Measurements from ENCODE around the gene SLC39A11. TPM values are rescaled to one million over a fixed set of nuclear protein-coding genes. Genes with fewer than 3 reads are reported as not detected.

SLC39A11 gene
- total and polyA plus RNA-seq, 5 donors from 2014 or later: 9.3 to 32.2 (median 11.9) TPM

- Histone ChIP-seq H3K27ac (ENCODE audit: insufficient read depth, low read length, poor library complexity, severe bottlenecking) (no peak overlapping the region), H3K4me1 (ENCODE audit: control insufficient read depth, insufficient read depth, low read length, poor library complexity, severe bottlenecking) (no peaks in the 10 kb centered on the region), H3K4me3 (ENCODE audit: low read depth, low read length) (no peak overlapping the region), H3K9me3 (ENCODE audit: control insufficient read depth in 2 of 2, low read length in 2 of 2) (no peaks in the 10 kb centered on the region), H3K36me3 (ENCODE audit: control insufficient read depth, insufficient read depth, low read length) (no peaks in the 10 kb centered on the region), H3K27me3 (ENCODE audit: control insufficient read depth, insufficient read depth, low read length) (no peaks in the 10 kb centered on the region)
- Mint-ChIP-seq H3K4me1 (no peaks in the 10 kb centered on the region), H3K9me3 (peaks cover 0 to 2% (median 0%) of the 10 kb centered on the region in 7 donors), H3K36me3 (no peaks in the 10 kb centered on the region), H3K27me3 (peaks cover 7% of the 10 kb centered on the region), H3K4me3 (no peak overlapping the region), H3K27ac (no peak overlapping the region)
- DNase-seq: no peak
- no peak for ATAC-seq (ENCODE audit: low read depth in 2 of 2)
These were observed 12.9 kb upstream of the SLC39A11 start for GRCh38 chr17:73105431-73105830.

GRCh38 chr17:73104450-73104849, 12.0 kb upstream of the SLC39A11 start:
- ATAC-seq (ENCODE audit: low read depth in 2 of 2) (no peak), DNase-seq (no peak)
- H3K27me3 Mint-ChIP-seq: peaks cover 7% of the 10 kb centered on the region
- no peaks in the 10 kb centered on the region for H3K27me3 ChIP-seq (ENCODE audit: control insufficient read depth, insufficient read depth, low read length)
- no peaks in the 10 kb centered on the region for H3K9me3 ChIP-seq (ENCODE audit: control insufficient read depth in 2 of 2, low read length in 2 of 2)
- no peaks in the 10 kb centered on the region for H3K4me1 ChIP-seq (ENCODE audit: control insufficient read depth, insufficient read depth, low read length, poor library complexity, severe bottlenecking)
- H3K36me3 ChIP-seq (ENCODE audit: control insufficient read depth, insufficient read depth, low read length): no peaks in the 10 kb centered on the region
- H3K36me3 Mint-ChIP-seq: no peaks in the 10 kb centered on the region
- no peaks in the 10 kb centered on the region for H3K4me1 Mint-ChIP-seq
- H3K27ac Mint-ChIP-seq: no peak overlapping the region
- no peak overlapping the region for H3K27ac ChIP-seq (ENCODE audit: insufficient read depth, low read length, poor library complexity, severe bottlenecking)
- no peak overlapping the region for H3K4me3 Mint-ChIP-seq
- H3K9me3 Mint-ChIP-seq: peaks cover 0 to 2% (median 0%) of the 10 kb centered on the region in 7 donors
- no peak overlapping the region for H3K4me3 ChIP-seq (ENCODE audit: low read depth, low read length)

GRCh38 chr17:73103641-73104335, 11.3 kb upstream of the SLC39A11 start:
- peaks cover 7% of the 10 kb centered on the region for H3K27me3 Mint-ChIP-seq
- no peak for DNase-seq
- no peak overlapping the region for H3K27ac Mint-ChIP-seq
- H3K36me3 ChIP-seq (ENCODE audit: control insufficient read depth, insufficient read depth, low read length): no peaks in the 10 kb centered on the region
- no peaks in the 10 kb centered on the region for H3K9me3 ChIP-seq (ENCODE audit: control insufficient read depth in 2 of 2, low read length in 2 of 2)
- no peak overlapping the region for H3K27ac ChIP-seq (ENCODE audit: insufficient read depth, low read length, poor library complexity, severe bottlenecking)
- no peaks in the 10 kb centered on the region for H3K4me1 ChIP-seq (ENCODE audit: control insufficient read depth, insufficient read depth, low read length, poor library complexity, severe bottlenecking)
- no peak for ATAC-seq (ENCODE audit: low read depth in 2 of 2)
- no peaks in the 10 kb centered on the region for H3K27me3 ChIP-seq (ENCODE audit: control insufficient read depth, insufficient read depth, low read length)
- H3K4me1 Mint-ChIP-seq: no peaks in the 10 kb centered on the region
- peaks cover 0 to 2% (median 0%) of the 10 kb centered on the region in 7 donors for H3K9me3 Mint-ChIP-seq
- no peak overlapping the region for H3K4me3 Mint-ChIP-seq
- H3K4me3 ChIP-seq (ENCODE audit: low read depth, low read length): no peak overlapping the region
- H3K36me3 Mint-ChIP-seq: no peaks in the 10 kb centered on the region

GRCh38 chr17:73101031-73101430, 8.5 kb upstream of the SLC39A11 start:
- H3K4me3 ChIP-seq (ENCODE audit: low read depth, low read length): no peak overlapping the region
- H3K27ac ChIP-seq (ENCODE audit: insufficient read depth, low read length, poor library complexity, severe bottlenecking): no peak overlapping the region
- Mint-ChIP-seq H3K27ac (no peak overlapping the region), H3K4me3 (no peak overlapping the region), H3K36me3 (no peaks in the 10 kb centered on the region), H3K27me3 (peaks cover 22% of the 10 kb centered on the region), H3K9me3 (peaks cover 0 to 3% (median 0%) of the 10 kb centered on the region in 7 donors), H3K4me1 (no peaks in the 10 kb centered on the region)
- no peaks in the 10 kb centered on the region for H3K27me3 ChIP-seq (ENCODE audit: control insufficient read depth, insufficient read depth, low read length)
- DNase-seq: no peak
- no peaks in the 10 kb centered on the region for H3K36me3 ChIP-seq (ENCODE audit: control insufficient read depth, insufficient read depth, low read length)
- no peaks in the 10 kb centered on the region for H3K9me3 ChIP-seq (ENCODE audit: control insufficient read depth in 2 of 2, low read length in 2 of 2)
- no peak for ATAC-seq (ENCODE audit: low read depth in 2 of 2)
- no peaks in the 10 kb centered on the region for H3K4me1 ChIP-seq (ENCODE audit: control insufficient read depth, insufficient read depth, low read length, poor library complexity, severe bottlenecking)

- no peak overlapping the region for H3K4me3 ChIP-seq (ENCODE audit: low read depth, low read length)
- Mint-ChIP-seq H3K27ac (no peak overlapping the region), H3K9me3 (peaks cover 0 to 3% (median 0%) of the 10 kb centered on the region in 7 donors), H3K36me3 (no peaks in the 10 kb centered on the region), H3K4me1 (peaks cover 0 to 5% (median 0%) of the 10 kb centered on the region in 4 donors), H3K27me3 (peaks cover 29% of the 10 kb centered on the region), H3K4me3 (no peak overlapping the region)
- H3K27me3 ChIP-seq (ENCODE audit: control insufficient read depth, insufficient read depth, low read length): no peaks in the 10 kb centered on the region
- no peak overlapping the region for H3K27ac ChIP-seq (ENCODE audit: insufficient read depth, low read length, poor library complexity, severe bottlenecking)
- H3K4me1 ChIP-seq (ENCODE audit: control insufficient read depth, insufficient read depth, low read length, poor library complexity, severe bottlenecking): no peaks in the 10 kb centered on the region
- H3K9me3 ChIP-seq (ENCODE audit: control insufficient read depth in 2 of 2, low read length in 2 of 2): no peaks in the 10 kb centered on the region
- DNase-seq (no peak), ATAC-seq (ENCODE audit: low read depth in 2 of 2) (no peak)
- H3K36me3 ChIP-seq (ENCODE audit: control insufficient read depth, insufficient read depth, low read length): no peaks in the 10 kb centered on the region
These were observed 7.9 kb upstream of the SLC39A11 start for GRCh38 chr17:73100363-73100762.

GRCh38 chr17:73099511-73099910, 7.0 kb upstream of the SLC39A11 start:
- Histone ChIP-seq H3K9me3 (ENCODE audit: control insufficient read depth in 2 of 2, low read length in 2 of 2) (no peaks in the 10 kb centered on the region), H3K27ac (ENCODE audit: insufficient read depth, low read length, poor library complexity, severe bottlenecking) (no peak overlapping the region), H3K4me1 (ENCODE audit: control insufficient read depth, insufficient read depth, low read length, poor library complexity, severe bottlenecking) (no peaks in the 10 kb centered on the region), H3K27me3 (ENCODE audit: control insufficient read depth, insufficient read depth, low read length) (no peaks in the 10 kb centered on the region), H3K36me3 (ENCODE audit: control insufficient read depth, insufficient read depth, low read length) (no peaks in the 10 kb centered on the region), H3K4me3 (ENCODE audit: low read depth, low read length) (no peak overlapping the region)
- DNase-seq (no peak), ATAC-seq (ENCODE audit: low read depth in 2 of 2) (no peak)
- no peak overlapping the region for H3K4me3 Mint-ChIP-seq
- H3K9me3 Mint-ChIP-seq: peaks cover 0 to 3% (median 0%) of the 10 kb centered on the region in 7 donors
- no peak overlapping the region for H3K27ac Mint-ChIP-seq
- no peaks in the 10 kb centered on the region for H3K36me3 Mint-ChIP-seq
- peaks cover 30% of the 10 kb centered on the region for H3K27me3 Mint-ChIP-seq
- peaks cover 0 to 8% (median 0%) of the 10 kb centered on the region in 4 donors for H3K4me1 Mint-ChIP-seq

- DNase-seq: no peak
- Histone ChIP-seq H3K36me3 (ENCODE audit: control insufficient read depth, insufficient read depth, low read length) (no peaks in the 10 kb centered on the region), H3K27ac (ENCODE audit: insufficient read depth, low read length, poor library complexity, severe bottlenecking) (no peak overlapping the region), H3K9me3 (ENCODE audit: control insufficient read depth in 2 of 2, low read length in 2 of 2) (no peaks in the 10 kb centered on the region), H3K4me3 (ENCODE audit: low read depth, low read length) (no peak overlapping the region), H3K4me1 (ENCODE audit: control insufficient read depth, insufficient read depth, low read length, poor library complexity, severe bottlenecking) (no peaks in the 10 kb centered on the region), H3K27me3 (ENCODE audit: control insufficient read depth, insufficient read depth, low read length) (no peaks in the 10 kb centered on the region)
- no peak overlapping the region for H3K27ac Mint-ChIP-seq
- no peak overlapping the region for H3K4me3 Mint-ChIP-seq
- ATAC-seq (ENCODE audit: low read depth in 2 of 2): no peak
- H3K36me3 Mint-ChIP-seq: no peaks in the 10 kb centered on the region
- peaks cover 0 to 3% (median 0%) of the 10 kb centered on the region in 7 donors for H3K9me3 Mint-ChIP-seq
- H3K27me3 Mint-ChIP-seq: peaks cover 26% of the 10 kb centered on the region
- peaks cover 0 to 8% (median 0%) of the 10 kb centered on the region in 4 donors for H3K4me1 Mint-ChIP-seq
These were observed 6.4 kb upstream of the SLC39A11 start for GRCh38 chr17:73098919-73099318.

Measured in CD4-positive, CD25-positive, alpha-beta regulatory T cell (primary cell).